Loucy (cell line): ENCODE results near the gene PHOSPHO2.

Experiments
- H2AFZ ChIP-seq: fragments of 200-600 bp; sonication (generic); 2 replicates; pipeline ENCODE4 v1.6.0; 2016; ENCODE audit warnings: antibody characterized with exemption, mild to moderate bottlenecking, low read length, moderate library complexity
- H3F3A ChIP-seq: fragments of 200-600 bp; 2 replicates; pipeline ENCODE4 v1.6.0; 2016; ENCODE audit warnings: antibody characterized with exemption, low read depth, mild to moderate bottlenecking
- H3K27me3 ChIP-seq: fragments of 200-600 bp; sonication (generic); 2 replicates; pipeline ENCODE4 v1.6.1; 2014; ENCODE audit warnings: low read length, mild to moderate bottlenecking; ENCODE audit not compliant: insufficient read depth, poor library complexity, severe bottlenecking
- H3K36me3 ChIP-seq: fragments of 200-600 bp; sonication (generic); 2 replicates; pipeline ENCODE4 v1.6.1; 2016; ENCODE audit warnings: low read length; ENCODE audit not compliant: insufficient read depth
- H3K4me1 ChIP-seq: fragments of 200-600 bp; sonication (generic); 2 replicates; pipeline ENCODE4 v1.5.1; 2014; ENCODE audit warnings: low read length, mild to moderate bottlenecking; ENCODE audit not compliant: insufficient read depth, poor library complexity, severe bottlenecking
- H3K4me2 ChIP-seq: fragments of 200-600 bp; sonication (generic); 2 replicates; pipeline ENCODE4 v1.6.0; 2014; ENCODE audit warnings: antibody characterized with exemption, low read length, low read depth, mild to moderate bottlenecking; ENCODE audit not compliant: poor library complexity, severe bottlenecking
- H3K4me3 ChIP-seq: fragments of 200-600 bp; sonication (generic); 2 replicates; pipeline ENCODE4 v1.5.1; 2014; ENCODE audit warnings: low read length, mild to moderate bottlenecking, mixed read lengths; ENCODE audit not compliant: poor library complexity, severe bottlenecking
- H3K79me2 ChIP-seq: fragments of 200-600 bp; sonication (generic); 2 replicates; pipeline ENCODE4 v1.6.1; 2014; ENCODE audit warnings: low read length; ENCODE audit not compliant: insufficient read depth
- H3K9ac ChIP-seq: fragments of 200-600 bp; sonication (generic); 2 replicates; pipeline ENCODE4 v1.6.0; 2014; ENCODE audit warnings: mild to moderate bottlenecking, low read depth, low read length, moderate library complexity; ENCODE audit not compliant: poor library complexity, severe bottlenecking
- H3K9me2 ChIP-seq: fragments of 200-600 bp; sonication (generic); replicated peaks from 2 replicates; pipeline ENCODE4 v1.6.1; 2016; ENCODE audit warnings: low read depth, low read length, mixed read lengths
- H3K9me3 ChIP-seq: fragments of 200-600 bp; sonication (generic); 2 replicates; pipeline ENCODE4 v1.6.1; 2014; ENCODE audit warnings: mild to moderate bottlenecking, antibody characterized with exemption, low read length, low read depth; ENCODE audit not compliant: insufficient read depth
- H4K20me1 ChIP-seq: fragments of 200-600 bp; sonication (generic); 2 replicates; pipeline ENCODE4 v1.6.0; 2014; ENCODE audit warnings: antibody characterized with exemption, low read length, mild to moderate bottlenecking; ENCODE audit not compliant: insufficient read depth, poor library complexity, severe bottlenecking
- CTCF ChIP-seq: fragments of 200-600 bp; sonication (generic); conservative IDR thresholded peaks from 2 replicates; pipeline ENCODE4 v1.5.1; 2014; ENCODE audit warnings: mild to moderate bottlenecking, antibody characterized with exemption, low read length
- EZH2phosphoT487 ChIP-seq: fragments of 200-600 bp; IDR thresholded peaks from 2 replicates; pipeline ENCODE4 v1.6.1; 2018; ENCODE audit warnings: antibody characterized with exemption, mild to moderate bottlenecking, moderate library complexity, borderline replicate concordance

The PHOSPHO2 gene

GRCh38 chr2:169727065-169727464, 32.8 kb downstream of the PHOSPHO2 start:
- H3K36me3 ChIP-seq = no peaks in the 10 kb centered on the region
- peaks cover 7% of the 10 kb centered on the region for H3K4me1 ChIP-seq
- H3K79me2 ChIP-seq = no peaks in the 10 kb centered on the region
- H4K20me1 ChIP-seq = no peaks in the 10 kb centered on the region
- TF ChIP-seq EZH2phosphoT487 (no peak), CTCF (no peak)
- H3K9me3 ChIP-seq = no peaks in the 10 kb centered on the region
- no peak overlapping the region for H3K4me3 ChIP-seq
- no peak overlapping the region for H3K9ac ChIP-seq
- no peak overlapping the region for H2AFZ ChIP-seq
- no peaks in the 10 kb centered on the region for H3F3A ChIP-seq
- no peaks in the 10 kb centered on the region for H3K27me3 ChIP-seq
- H3K9me2 ChIP-seq = no peaks in the 10 kb centered on the region
- no peak overlapping the region for H3K4me2 ChIP-seq

GRCh38 chr2:169729274-169729605, 35.0 kb downstream of the PHOSPHO2 start:
- peaks cover under 1% of the 10 kb centered on the region for H3K79me2 ChIP-seq
- H3K4me1 ChIP-seq = peaks cover 24% of the 10 kb centered on the region
- H3K4me3 ChIP-seq = no peak overlapping the region
- H3K9me3 ChIP-seq = no peaks in the 10 kb centered on the region
- no peak overlapping the region for H3K4me2 ChIP-seq
- H3K9ac ChIP-seq = no peak overlapping the region
- H2AFZ ChIP-seq = no peak overlapping the region
- no peaks in the 10 kb centered on the region for H3K36me3 ChIP-seq
- H4K20me1 ChIP-seq = no peaks in the 10 kb centered on the region
- no peaks in the 10 kb centered on the region for H3K9me2 ChIP-seq
- H3K27me3 ChIP-seq = no peaks in the 10 kb centered on the region
- no peaks in the 10 kb centered on the region for H3F3A ChIP-seq
- TF ChIP-seq CTCF (no peak), EZH2phosphoT487 (no peak)

- Histone ChIP-seq H3K9ac (no peak overlapping the region), H3K79me2 (peaks cover 29% of the 10 kb centered on the region), H3K4me1 (peaks cover 50% of the 10 kb centered on the region), H3K4me2 (no peak overlapping the region), H3K9me2 (no peaks in the 10 kb centered on the region), H3F3A (no peaks in the 10 kb centered on the region), H3K9me3 (no peaks in the 10 kb centered on the region), H2AFZ (no peak overlapping the region), H3K4me3 (no peak overlapping the region), H3K36me3 (no peaks in the 10 kb centered on the region), H3K27me3 (no peaks in the 10 kb centered on the region), H4K20me1 (peaks cover 18% of the 10 kb centered on the region)
- no peak for TF ChIP-seq CTCF
Observed at GRCh38 chr2:169732075-169732474, 37.8 kb downstream of the PHOSPHO2 start.
